Measurements from ENCODE around the gene PPIA.
A peak's percentile ranks its signal among the peaks of the same experiment; 100 is the strongest.

Gene PPIA

GRCh38 chr7:44757739-44758138 is 38.7 kb upstream of the PPIA start:
- DNase-seq = no peak
- Mint-ChIP-seq H3K27me3 (no peaks in the 10 kb centered on the region), H3K4me3 (no peak overlapping the region), H3K27ac (no peak overlapping the region), H3K4me1 (peaks cover 16% of the 10 kb centered on the region), H3K9me3 (no peaks in the 10 kb centered on the region), H3K36me3 (peaks cover 16% of the 10 kb centered on the region)
- CTCF ChIA-PET = no interaction called here

GRCh38 chr7:44759246-44759645 is 37.2 kb upstream of the PPIA start:
- no peak overlapping the region for H3K27ac Mint-ChIP-seq
- no peaks in the 10 kb centered on the region for H3K9me3 Mint-ChIP-seq
- H3K4me3 Mint-ChIP-seq = no peak overlapping the region
- CTCF ChIA-PET = no interaction called here
- peaks cover 9% of the 10 kb centered on the region for H3K4me1 Mint-ChIP-seq
- no peak for DNase-seq
- H3K36me3 Mint-ChIP-seq = peaks cover 23% of the 10 kb centered on the region
- no peaks in the 10 kb centered on the region for H3K27me3 Mint-ChIP-seq

- Mint-ChIP-seq H3K4me3 (no peak overlapping the region), H3K36me3 (peaks cover 28% of the 10 kb centered on the region), H3K27me3 (no peaks in the 10 kb centered on the region), H3K9me3 (no peaks in the 10 kb centered on the region), H3K4me1 (peaks cover 2% of the 10 kb centered on the region), H3K27ac (no peak overlapping the region)
- no peak for DNase-seq
- CTCF ChIA-PET = no interaction called here
Observed at GRCh38 chr7:44760034-44760580, 36.4 kb upstream of the PPIA start.

- H3K9me3 Mint-ChIP-seq = no peaks in the 10 kb centered on the region
- no peak overlapping the region for H3K27ac Mint-ChIP-seq
- CTCF ChIA-PET = no interaction called here
- H3K4me3 Mint-ChIP-seq = no peak overlapping the region
- H3K4me1 Mint-ChIP-seq = no peaks in the 10 kb centered on the region
- peaks cover 32% of the 10 kb centered on the region for H3K36me3 Mint-ChIP-seq
- DNase-seq = no peak
- no peaks in the 10 kb centered on the region for H3K27me3 Mint-ChIP-seq
Observed at GRCh38 chr7:44761207-44762161, 35.0 kb upstream of the PPIA start.

GRCh38 chr7:44762300-44762699 is 34.2 kb upstream of the PPIA start:
- CTCF ChIA-PET = no interaction called here
- no peaks in the 10 kb centered on the region for H3K9me3 Mint-ChIP-seq

GRCh38 chr7:44762726-44763522 is 33.6 kb upstream of the PPIA start:
- peaks cover 1% of the 10 kb centered on the region for H3K27me3 Mint-ChIP-seq
- CTCF ChIA-PET = no interaction called here
- no peaks in the 10 kb centered on the region for H3K9me3 Mint-ChIP-seq
- H3K4me1 Mint-ChIP-seq = peaks cover 9% of the 10 kb centered on the region
- peaks cover 42% of the 10 kb centered on the region for H3K36me3 Mint-ChIP-seq
- no peak overlapping the region for H3K4me3 Mint-ChIP-seq
- no peak overlapping the region for H3K27ac Mint-ChIP-seq
- no peak for DNase-seq

More at GRCh38 chr7:44762300-44762699, 34.2 kb upstream of the PPIA start:
- Mint-ChIP-seq H3K4me3 (no peak overlapping the region), H3K4me1 (peaks cover 3% of the 10 kb centered on the region), H3K27me3 (no peaks in the 10 kb centered on the region), H3K36me3 (peaks cover 36% of the 10 kb centered on the region), H3K27ac (no peak overlapping the region)
- no peak for DNase-seq

GRCh38 chr7:44764081-44764480 is 32.4 kb upstream of the PPIA start:
- no peak for DNase-seq
- H3K4me1 Mint-ChIP-seq = peaks cover 20% of the 10 kb centered on the region
- CTCF ChIA-PET = no interaction called here

GRCh38 chr7:44764665-44765578 is 31.6 kb upstream of the PPIA start:
- Mint-ChIP-seq H3K36me3 (peaks cover 48% of the 10 kb centered on the region), H3K27ac (no peak overlapping the region), H3K4me3 (no peak overlapping the region), H3K27me3 (peaks cover 3% of the 10 kb centered on the region), H3K4me1 (peaks cover 29% of the 10 kb centered on the region), H3K9me3 (no peaks in the 10 kb centered on the region)
- CTCF ChIA-PET = no interaction called here
- DNase-seq = no peak

More at GRCh38 chr7:44764081-44764480, 32.4 kb upstream of the PPIA start:
- Mint-ChIP-seq H3K9me3 (no peaks in the 10 kb centered on the region), H3K27me3 (peaks cover 3% of the 10 kb centered on the region), H3K36me3 (peaks cover 49% of the 10 kb centered on the region), H3K27ac (no peak overlapping the region), H3K4me3 (no peak overlapping the region)

- Mint-ChIP-seq H3K27me3 (peaks cover 3% of the 10 kb centered on the region), H3K4me3 (no peak overlapping the region), H3K9me3 (no peaks in the 10 kb centered on the region), H3K36me3 (peaks cover 46% of the 10 kb centered on the region), H3K27ac (no peak overlapping the region), H3K4me1 (peaks cover 36% of the 10 kb centered on the region)
- DNase-seq = no peak
- CTCF ChIA-PET = no interaction called here
Observed at GRCh38 chr7:44765579-44766415, 30.7 kb upstream of the PPIA start.

- Mint-ChIP-seq H3K36me3 (peaks cover 46% of the 10 kb centered on the region), H3K4me3 (no peak overlapping the region), H3K27ac (no peak overlapping the region), H3K27me3 (peaks cover 3% of the 10 kb centered on the region), H3K9me3 (no peaks in the 10 kb centered on the region), H3K4me1 (peaks cover 41% of the 10 kb centered on the region)
- no peak for DNase-seq
- CTCF ChIA-PET = no interaction called here
Observed at GRCh38 chr7:44766416-44766801, 30.1 kb upstream of the PPIA start.

- H3K27me3 Mint-ChIP-seq = peaks cover 3% of the 10 kb centered on the region
- H3K9me3 Mint-ChIP-seq = no peaks in the 10 kb centered on the region
- peak overlapping the region; percentile 64 for H3K27ac Mint-ChIP-seq
- peaks cover 41% of the 10 kb centered on the region for H3K4me1 Mint-ChIP-seq
- H3K4me3 Mint-ChIP-seq = no peak overlapping the region
- CTCF ChIA-PET = no interaction called here
- no peak for DNase-seq
- peaks cover 40% of the 10 kb centered on the region for H3K36me3 Mint-ChIP-seq
Observed at GRCh38 chr7:44767134-44767911, 29.2 kb upstream of the PPIA start.

GRCh38 chr7:44767912-44768627 is 28.4 kb upstream of the PPIA start:
- Mint-ChIP-seq H3K36me3 (peaks cover 39% of the 10 kb centered on the region), H3K9me3 (no peaks in the 10 kb centered on the region), H3K4me1 (peaks cover 41% of the 10 kb centered on the region), H3K27me3 (peaks cover 5% of the 10 kb centered on the region), H3K27ac (peak overlapping the region; percentile 73), H3K4me3 (no peak overlapping the region)
- DNase-seq = peak; percentile 61
- CTCF ChIA-PET = no interaction called here
